Left renal cortex interstitium (tissue), 4 donors: Measurements from ENCODE around the gene A2M. TPM values are rescaled to one million over a fixed set of nuclear protein-coding genes. Genes with fewer than 3 reads are reported as not detected.

Source experiments
- DNase-seq, 4 donors: peaks; one replicate each; pipeline ENCODE4 v3.0.0-alpha.2; 2013; ENCODE audit warnings: low read depth in 4 of 4, low spot score in 2 of 4, missing footprints in 1 of 4
- polyA plus RNA-seq, 4 donors: library from polyadenylated mRNA; unstranded; fragments of 120-200 nt; gene quantifications; one replicate each; pipeline ENCODE4 v1.2.1, GENCODE V29; 2013; ENCODE audit not compliant: insufficient read length in 4 of 4

A2M gene
- polyA plus RNA-seq, 4 donors: 186 to 281 (median 208) TPM

DNA sequence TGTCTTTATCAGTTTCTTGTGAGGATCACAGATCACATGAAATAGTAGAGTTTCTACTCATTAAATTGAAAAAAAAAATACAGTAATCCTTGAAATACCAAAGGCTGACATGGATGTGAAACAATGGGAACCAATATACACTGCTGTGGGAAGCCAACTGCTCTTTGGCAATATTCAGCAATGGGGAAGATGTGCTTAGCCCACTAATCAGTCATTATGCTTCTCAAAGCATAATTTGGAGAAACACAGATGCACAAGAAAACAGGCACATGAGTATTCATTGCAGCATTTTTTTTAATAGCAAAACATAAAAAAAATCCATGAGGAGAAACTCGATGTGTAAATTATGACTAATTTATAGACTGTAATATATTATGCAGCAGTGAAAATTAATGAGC, 40.6 kb downstream of the A2M start:
- no peak for DNase-seq

DNA sequence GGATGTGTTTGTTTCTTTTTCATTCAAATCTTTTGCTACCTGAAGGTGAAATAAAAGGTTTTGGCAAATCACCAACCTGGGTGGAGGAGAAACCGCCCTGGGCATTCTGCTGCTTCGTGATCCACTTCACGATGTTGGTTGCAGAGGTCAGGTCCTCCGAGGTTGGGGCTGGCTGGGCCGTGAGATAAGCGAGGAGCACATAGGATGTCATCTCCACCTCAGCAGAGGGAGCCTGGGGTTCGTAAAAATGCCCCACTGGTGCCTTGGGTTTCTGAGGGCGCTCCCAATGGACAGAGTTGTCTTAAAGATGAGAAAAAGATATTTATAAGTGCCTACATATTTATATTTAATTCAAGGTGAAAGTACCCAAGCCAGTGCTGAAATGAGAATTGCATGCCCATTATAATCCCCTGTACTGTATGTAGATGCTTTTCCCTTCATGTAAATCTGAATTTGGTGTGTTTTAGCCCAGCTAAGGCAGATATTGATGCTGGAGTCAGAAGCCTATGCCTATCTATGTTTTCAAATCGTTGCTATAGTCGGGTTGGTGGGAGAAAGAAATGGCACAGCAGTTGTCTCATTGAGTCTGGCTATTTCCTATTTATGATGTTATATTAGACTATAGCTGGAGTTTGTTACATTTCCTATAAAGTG, 41.1 kb downstream of the A2M start:
- DNase-seq: no peak

DNA sequence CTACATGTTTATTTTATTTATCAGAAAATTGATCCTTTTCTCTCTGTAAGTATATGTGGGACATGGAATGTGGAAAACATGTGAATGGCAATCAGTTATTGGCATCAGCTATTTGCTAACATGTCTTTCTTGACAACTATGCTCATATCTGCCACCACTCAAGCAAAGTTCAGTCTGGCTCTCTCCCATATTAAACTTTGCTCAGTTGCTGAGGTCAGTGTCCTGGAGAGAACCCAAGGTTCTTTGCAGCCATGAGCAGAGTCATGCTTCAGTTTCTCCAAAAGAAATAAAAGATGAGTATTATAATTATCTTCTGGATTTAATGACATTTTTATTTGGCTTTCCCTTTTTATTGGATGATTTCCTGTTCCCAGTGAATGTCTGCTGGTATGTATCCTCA, 42.6 kb downstream of the A2M start:
- no peak for DNase-seq

DNA sequence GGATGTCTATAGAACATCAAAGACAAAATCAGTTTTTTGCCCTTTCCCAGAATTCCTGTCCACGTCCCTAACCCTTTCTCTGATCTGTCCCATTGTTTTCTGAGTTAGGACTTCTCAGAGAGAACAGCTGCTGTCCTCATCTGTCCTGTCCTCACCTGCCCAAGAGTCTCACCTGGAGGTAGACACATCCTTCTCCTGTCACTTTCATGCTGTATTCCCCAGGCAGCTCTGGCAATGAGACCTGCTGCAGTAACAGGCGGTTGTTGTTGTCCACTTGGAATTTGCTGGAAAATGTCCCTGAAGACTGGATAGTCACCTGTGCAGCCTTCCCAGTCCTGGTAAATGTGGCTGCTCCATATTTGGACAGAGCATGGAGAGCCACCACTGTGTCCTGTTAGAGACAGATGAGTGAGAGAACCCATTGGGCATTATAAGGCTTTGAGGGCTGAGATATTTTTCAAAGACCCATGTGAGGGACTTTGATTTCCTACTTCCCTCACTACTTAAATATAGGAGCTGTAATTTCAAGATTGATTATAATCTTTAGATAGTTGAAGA, 43.2 kb downstream of the A2M start:
- DNase-seq: no peak

GRCh38 chr12:9071969-9072368, 43.8 kb downstream of the A2M start:
- no peak for DNase-seq

GRCh38 chr12:9071518-9071917, 44.2 kb downstream of the A2M start:
- DNase-seq: no peak

- DNase-seq: no peak
Measured at GRCh38 chr12:9070351-9070750, 45.4 kb downstream of the A2M start.

- DNase-seq: no peak
Measured at GRCh38 chr12:9068600-9068999, 47.1 kb downstream of the A2M start.

DNA sequence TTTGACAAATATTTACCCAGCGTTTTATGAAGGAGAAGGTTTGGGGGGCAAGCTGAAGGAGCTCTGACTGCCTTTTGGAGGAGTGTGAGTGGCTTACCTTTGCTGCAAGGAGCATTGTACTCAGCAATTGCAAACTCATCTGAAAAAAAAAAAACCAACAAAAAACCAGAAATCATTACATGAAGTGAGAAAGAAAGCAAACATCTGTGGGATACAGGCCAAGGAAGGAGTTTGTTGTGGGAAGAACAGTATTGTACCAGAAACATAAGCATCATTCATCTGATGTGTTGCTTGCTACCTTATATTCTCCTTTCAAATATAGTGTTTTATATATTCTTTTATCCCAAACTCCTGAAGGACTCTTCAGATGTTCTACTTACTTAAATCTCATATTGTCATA, 47.6 kb downstream of the A2M start:
- DNase-seq: no peak

- DNase-seq: no peak
Measured at GRCh38 chr12:9066755-9067423, 48.8 kb downstream of the A2M start.

- DNase-seq: no peak
Measured at GRCh38 chr12:9066183-9066623, 49.5 kb downstream of the A2M start.

GRCh38 chr12:9065607-9065856, 50.2 kb downstream of the A2M start:
- DNase-seq: no peak

DNA sequence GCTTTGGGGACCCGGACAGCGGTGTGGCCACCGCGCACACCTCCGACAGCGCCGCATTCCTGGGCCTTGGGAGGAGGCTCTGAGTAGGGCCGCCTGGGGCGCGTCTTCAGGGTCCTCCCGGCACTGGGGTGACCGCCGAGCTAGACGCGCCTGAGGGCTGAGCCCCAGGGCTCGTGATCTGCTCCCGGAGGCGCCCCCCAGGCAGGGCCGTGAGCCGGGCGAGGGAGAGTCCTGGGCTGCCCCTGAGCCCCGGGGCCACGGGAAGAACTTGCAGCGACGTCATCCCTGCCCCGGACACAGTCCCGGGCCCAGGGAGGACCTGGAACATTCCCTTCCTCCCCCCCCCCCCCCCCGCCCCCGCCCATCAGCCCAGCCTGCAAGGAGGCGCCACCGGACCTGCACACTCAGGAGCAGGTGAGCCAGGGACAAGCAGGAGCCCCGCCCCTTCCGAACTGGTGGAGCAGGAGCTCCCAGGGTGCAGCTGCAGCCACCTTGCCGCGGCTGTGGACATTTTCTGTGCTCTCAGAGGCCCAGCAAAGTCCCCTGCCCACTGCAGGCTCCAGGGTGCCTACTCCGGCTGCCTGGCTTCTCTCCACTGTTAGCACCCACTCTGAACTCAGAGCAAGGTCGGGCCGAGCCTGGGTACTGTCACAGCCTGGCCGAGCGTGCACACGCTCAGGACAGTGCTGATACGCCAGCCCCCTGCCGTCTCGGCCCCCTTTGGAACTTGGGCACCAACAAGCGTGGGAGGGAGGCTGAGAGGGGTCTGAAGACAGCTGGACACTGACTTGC, 50.7 kb downstream of the A2M start:
- peak; percentile 17 to 53 (median 41) for DNase-seq

DNA sequence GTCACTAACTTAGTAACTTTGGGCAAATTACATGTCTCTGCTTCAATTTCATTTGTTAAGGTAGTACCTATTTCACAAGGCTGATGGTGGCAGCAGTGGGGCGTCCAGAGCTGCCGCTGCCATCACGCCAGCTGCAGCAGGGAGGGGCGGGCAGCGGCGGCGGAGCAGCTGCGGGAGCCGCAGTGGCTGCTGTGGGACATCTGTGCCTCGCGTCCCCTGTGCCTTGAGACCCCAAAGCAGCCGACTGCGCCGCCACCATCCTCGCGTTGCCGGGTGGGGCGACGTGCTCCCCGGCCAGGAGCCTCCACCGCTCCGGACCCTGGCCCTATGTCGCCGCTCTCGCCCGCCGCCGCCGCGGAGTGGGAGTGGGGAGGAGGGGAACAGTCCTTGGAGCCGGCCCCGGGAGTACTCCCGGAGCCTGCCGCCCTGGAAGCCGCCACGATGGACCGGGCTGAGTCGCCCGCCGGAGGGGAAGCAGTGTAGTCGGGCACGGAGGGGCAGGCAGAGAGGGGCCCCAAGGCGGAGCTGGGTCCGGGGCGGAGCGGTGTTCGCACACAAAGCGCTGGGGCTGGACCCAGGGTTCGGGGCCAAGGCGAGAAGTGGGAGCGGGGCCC, 51.4 kb downstream of the A2M start:
- DNase-seq: peak; percentile 42 to 56 (median 50)

DNA sequence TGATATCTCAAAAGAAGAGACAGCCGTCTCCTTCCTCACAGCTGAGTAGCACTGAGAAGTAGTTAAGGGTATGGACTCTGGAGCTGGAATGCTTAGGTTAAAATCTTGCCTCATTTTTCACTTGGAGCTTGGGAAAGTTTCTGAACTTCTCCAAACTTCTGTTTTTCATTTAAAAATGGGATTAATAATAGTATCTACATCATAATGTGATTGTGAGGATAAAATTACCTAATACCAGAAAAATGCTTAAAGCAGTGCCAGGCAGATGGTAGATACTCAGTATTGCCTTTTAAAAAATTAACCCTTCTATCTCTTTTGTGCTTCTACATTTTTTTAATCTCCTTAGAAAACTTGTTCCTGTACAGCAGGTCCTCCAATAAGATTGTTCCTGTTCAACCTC, 63.1 kb downstream of the A2M start:
- no peak for DNase-seq

GRCh38 chr12:9051158-9051550, 64.6 kb downstream of the A2M start:
- DNase-seq: no peak

DNA sequence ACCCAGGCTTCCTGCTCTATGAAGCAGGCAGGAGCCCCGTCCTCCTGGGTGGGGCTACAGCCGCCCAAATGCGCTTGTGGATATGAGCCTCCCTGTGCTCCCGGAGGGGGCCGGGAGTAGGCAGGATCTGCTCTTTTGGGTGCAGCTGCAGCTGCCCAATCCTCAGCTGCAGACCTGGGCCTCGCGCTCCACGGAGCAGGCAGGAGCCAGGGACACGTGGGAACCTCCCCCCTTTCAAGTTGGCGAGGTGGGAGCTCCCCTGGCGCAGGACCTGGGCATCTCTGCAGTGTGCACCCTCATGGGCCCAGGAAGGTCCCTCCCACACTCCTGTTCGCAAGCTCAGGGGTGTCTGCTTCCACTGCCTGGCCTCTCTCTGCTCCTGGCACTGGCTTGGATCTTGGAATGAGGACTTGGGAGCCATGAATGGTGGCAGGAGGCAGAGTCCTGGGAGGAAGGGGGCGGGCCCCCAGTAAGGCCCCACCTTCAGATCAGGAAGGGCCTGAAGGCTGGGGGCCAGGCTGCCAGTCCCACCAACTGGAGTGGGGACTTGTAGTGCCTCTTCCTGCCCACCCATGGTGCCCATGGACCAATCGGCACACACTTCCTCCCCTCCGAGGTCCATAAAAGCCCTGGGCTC, 65.1 kb downstream of the A2M start:
- DNase-seq: no peak

DNA sequence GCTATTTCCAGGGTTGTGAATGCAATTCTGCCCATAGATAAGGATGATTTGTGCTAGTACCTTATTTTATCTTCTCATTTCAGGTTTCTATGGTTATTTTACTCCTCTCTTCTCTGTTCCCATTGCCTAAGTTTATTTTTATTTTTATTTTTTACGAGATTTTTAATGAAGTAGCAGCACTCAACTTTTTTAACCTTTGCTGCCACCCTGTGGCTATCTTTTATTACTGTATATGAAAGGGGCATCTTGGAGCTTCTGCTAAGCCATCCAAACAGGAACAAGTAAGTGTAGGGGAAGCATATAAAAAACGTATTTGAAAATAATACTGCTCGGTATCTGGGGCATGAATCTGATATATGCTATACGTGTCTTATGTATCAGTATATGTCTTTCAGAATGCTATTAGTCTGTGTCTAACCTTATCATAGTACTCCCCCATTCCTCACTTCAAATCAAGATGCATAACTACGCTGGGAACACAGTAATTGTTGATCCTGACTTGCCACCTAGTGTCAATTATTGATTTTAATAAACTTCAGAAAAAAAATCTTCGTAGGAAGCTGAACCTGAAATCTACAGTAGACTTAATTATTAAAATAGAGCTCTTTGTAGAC, 66.1 kb downstream of the A2M start:
- DNase-seq: peak in 1 of 4 donors; percentile 27

GRCh38 chr12:9048930-9049329, 66.8 kb downstream of the A2M start:
- DNase-seq: no peak

- DNase-seq: no peak
Measured at GRCh38 chr12:9047105-9047504, 68.6 kb downstream of the A2M start.
